ENCODE results near the gene ARSH.

DNA sequence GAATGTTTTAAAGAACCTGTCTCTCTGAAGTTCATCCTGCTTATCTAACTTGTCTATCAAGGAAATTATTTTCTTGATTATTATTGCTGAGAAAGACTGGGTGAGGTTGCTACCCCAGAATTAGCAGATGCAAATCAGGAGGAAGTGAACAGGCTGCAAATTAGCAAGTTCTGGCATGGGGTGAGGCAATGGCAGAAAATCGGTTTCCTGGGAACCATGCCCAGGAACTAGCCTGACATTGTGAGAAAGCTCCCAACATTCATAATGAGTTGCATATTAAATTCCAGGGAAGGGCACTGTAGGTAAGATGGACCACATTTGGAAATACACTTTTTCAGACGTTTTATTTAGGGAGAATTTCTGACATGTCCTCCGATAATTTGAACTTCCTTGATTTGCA is 46.5 kb downstream of the ARSH start:
- TF ChIP-seq CTCF (IDR thresholded peaks at IDR 0.05) (no peak), EP300 (IDR thresholded peaks at IDR 0.05) (no peak), POLR2A (IDR thresholded peaks at IDR 0.05) (no peak), POLR2AphosphoS5 (IDR thresholded peaks at IDR 0.05) (no peak)

Data from suprapubic skin (tissue), 4 donors.